ENCODE results near the gene TOR2A.

DNA sequence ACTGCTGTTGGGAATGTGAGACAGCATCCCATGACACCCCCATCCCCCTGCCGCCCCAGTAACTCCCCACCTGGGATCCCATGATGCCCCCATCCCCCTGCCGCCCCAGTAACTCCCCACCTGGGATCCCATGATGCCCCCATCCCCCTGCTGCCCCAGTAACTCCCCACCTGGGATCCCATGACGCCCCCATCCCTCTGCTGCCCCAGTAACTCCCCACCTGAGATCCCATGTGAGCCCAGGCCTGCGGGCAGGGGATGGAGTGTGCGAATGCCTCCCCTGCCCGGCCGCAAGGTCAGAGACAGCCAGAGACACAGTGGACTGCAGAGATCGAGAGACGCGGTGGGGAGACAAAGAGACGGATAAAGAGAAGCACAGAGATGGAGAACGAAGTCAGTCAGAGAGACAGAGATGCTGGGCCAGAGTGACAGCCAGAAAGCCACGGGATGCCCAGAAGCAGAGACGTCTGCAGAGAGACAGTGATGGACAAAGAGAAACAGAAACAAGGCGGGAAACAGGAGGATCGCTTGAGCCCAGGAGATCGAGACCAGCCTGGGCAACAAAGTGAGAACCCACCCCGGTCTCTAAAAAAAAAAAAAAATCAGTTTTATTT lies 42.4 kb upstream of the TOR2A start:
- TF ChIP-seq POLR2AphosphoS5 (IDR thresholded peaks at IDR 0.05) (no peak), POLR2A (IDR thresholded peaks at IDR 0.05) (no peak)
- TF ChIP-seq, protein P1, sequence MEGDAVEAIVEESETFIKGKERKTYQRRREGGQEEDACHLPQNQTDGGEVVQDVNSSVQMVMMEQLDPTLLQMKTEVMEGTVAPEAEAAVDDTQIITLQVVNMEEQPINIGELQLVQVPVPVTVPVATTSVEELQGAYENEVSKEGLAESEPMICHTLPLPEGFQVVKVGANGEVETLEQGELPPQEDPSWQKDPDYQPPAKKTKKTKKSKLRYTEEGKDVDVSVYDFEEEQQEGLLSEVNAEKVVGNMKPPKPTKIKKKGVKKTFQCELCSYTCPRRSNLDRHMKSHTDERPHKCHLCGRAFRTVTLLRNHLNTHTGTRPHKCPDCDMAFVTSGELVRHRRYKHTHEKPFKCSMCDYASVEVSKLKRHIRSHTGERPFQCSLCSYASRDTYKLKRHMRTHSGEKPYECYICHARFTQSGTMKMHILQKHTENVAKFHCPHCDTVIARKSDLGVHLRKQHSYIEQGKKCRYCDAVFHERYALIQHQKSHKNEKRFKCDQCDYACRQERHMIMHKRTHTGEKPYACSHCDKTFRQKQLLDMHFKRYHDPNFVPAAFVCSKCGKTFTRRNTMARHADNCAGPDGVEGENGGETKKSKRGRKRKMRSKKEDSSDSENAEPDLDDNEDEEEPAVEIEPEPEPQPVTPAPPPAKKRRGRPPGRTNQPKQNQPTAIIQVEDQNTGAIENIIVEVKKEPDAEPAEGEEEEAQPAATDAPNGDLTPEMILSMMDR (IDR thresholded peaks at IDR 0.05) = no peak

Data from gastroesophageal sphincter (tissue), 3 donors.